Measurements from ENCODE around the gene ZG16. TPM values are rescaled to one million over a fixed set of nuclear protein-coding genes. Genes with fewer than 3 reads are reported as not detected.
A peak's percentile ranks its signal among the peaks of the same experiment; 100 is the strongest.
"Not testable (repeated sequence)": the region's sequence is repeated elsewhere in the genome, so short reads cannot be mapped to it uniquely, and the experiment has no call there.

Gene ZG16
- total RNA-seq, 1 donor from 2014 or later, result not detected

GRCh38 chr16:29791845-29792807 is 14.1 kb downstream of the ZG16 start:
- Histone ChIP-seq H3K27me3 (ENCODE audit: low read depth) (no peaks in the 10 kb centered on the region), H3K36me3 (peaks cover 7% of the 10 kb centered on the region), H3K9me3 (replicated peaks) (no peaks in the 10 kb centered on the region), H3K27ac (replicated peaks) (no peak overlapping the region), H3K4me1 (peaks cover 22% of the 10 kb centered on the region), H3K4me3 (peak overlapping the region; percentile 93)
- TF ChIP-seq CTCF (IDR thresholded peaks at IDR 0.05; ENCODE audit: borderline replicate concordance), result no peak
- intact Hi-C loops (cut with micrococcal nuclease), result no loop called here
- DNase-seq, result no peak

- intact Hi-C loops (cut with micrococcal nuclease); H3K4me3 ChIP-seq; H3K27me3 ChIP-seq (ENCODE audit: low read depth); H3K27ac ChIP-seq (replicated peaks); DNase-seq; H3K9me3 ChIP-seq (replicated peaks): not testable (repeated sequence)
- Histone ChIP-seq H3K36me3 (peaks cover 16% of the 10 kb centered on the region), H3K4me1 (peaks cover 22% of the 10 kb centered on the region)
Measured at GRCh38 chr16:29793153-29793552, 15.1 kb downstream of the ZG16 start.

- Histone ChIP-seq H3K9me3 (replicated peaks) (no peaks in the 10 kb centered on the region), H3K36me3 (peaks cover 26% of the 10 kb centered on the region), H3K27ac (replicated peaks) (no peak overlapping the region), H3K4me1 (peaks cover 22% of the 10 kb centered on the region), H3K27me3 (ENCODE audit: low read depth) (no peaks in the 10 kb centered on the region), H3K4me3 (no peak overlapping the region)
- no peak for DNase-seq
- no peak for TF ChIP-seq CTCF (IDR thresholded peaks at IDR 0.05; ENCODE audit: borderline replicate concordance)
- intact Hi-C loops (cut with micrococcal nuclease), result no loop called here
Measured at GRCh38 chr16:29794231-29794710, 16.2 kb downstream of the ZG16 start.

- no peak for TF ChIP-seq CTCF (IDR thresholded peaks at IDR 0.05; ENCODE audit: borderline replicate concordance)
- peaks cover 20% of the 10 kb centered on the region for H3K4me1 ChIP-seq
- DNase-seq, result no peak
- intact Hi-C loops (cut with micrococcal nuclease), result no loop called here
- H3K4me3 ChIP-seq, result no peak overlapping the region
- H3K9me3 ChIP-seq (replicated peaks), result no peaks in the 10 kb centered on the region
- peaks cover 34% of the 10 kb centered on the region for H3K36me3 ChIP-seq
- no peaks in the 10 kb centered on the region for H3K27me3 ChIP-seq (ENCODE audit: low read depth)
- no peak overlapping the region for H3K27ac ChIP-seq (replicated peaks)
Measured at GRCh38 chr16:29802416-29802935, 24.4 kb downstream of the ZG16 start.

GRCh38 chr16:29804020-29804419 is 26.0 kb downstream of the ZG16 start:
- peak overlapping the region; percentile 100 for H3K27ac ChIP-seq (replicated peaks)
- peak overlapping the region; percentile 97 for H3K4me3 ChIP-seq
- H3K4me1 ChIP-seq, result peaks cover 36% of the 10 kb centered on the region
- DNase-seq, result no peak
- TF ChIP-seq CTCF (IDR thresholded peaks at IDR 0.05; ENCODE audit: borderline replicate concordance), result no peak
- peaks cover 29% of the 10 kb centered on the region for H3K36me3 ChIP-seq
- H3K9me3 ChIP-seq (replicated peaks), result no peaks in the 10 kb centered on the region
- intact Hi-C loops (cut with micrococcal nuclease), result no loop called here
- H3K27me3 ChIP-seq (ENCODE audit: low read depth), result no peaks in the 10 kb centered on the region
